SK-N-SH (cell line): ENCODE measurements around the gene TPPP.
"Not testable (repeated sequence)": the region's sequence is repeated elsewhere in the genome, so short reads cannot be mapped to it uniquely, and the experiment has no call there.

Experiments
- MAX ChIP-seq: IDR thresholded peaks from 2 replicates; pipeline ENCODE4 v1.4.0; 2012; ENCODE audit warnings: low read depth
- TAF1 ChIP-seq: IDR thresholded peaks from 2 replicates; pipeline ENCODE4 v1.6.1; 2012; ENCODE audit warnings: low read depth, mild to moderate bottlenecking, low read length, moderate library complexity, borderline replicate concordance

- not testable (repeated sequence) for TF ChIP-seq TAF1, MAX
These were observed 4.7 kb downstream of the TPPP start for GRCh38 chr5:688348-689010.
